Lung (tissue), 12 donors: Measurements from ENCODE around the gene C17orf50. TPM values are rescaled to one million over a fixed set of nuclear protein-coding genes. Genes with fewer than 3 reads are reported as not detected.

ENCODE experiments used
- ATAC-seq: fragments of 200-7000 bp; cut with Tn5 transposase; one replicate; pipeline ENCODE4 v1.9.1; 2020; ENCODE audit warnings: moderate number of reproducible peaks; ENCODE audit not compliant: insufficient read depth, low FRiP score
- DNase-seq, 3 donors: peaks; one replicate each; pipeline ENCODE4 v3.0.0-alpha.2; 2013 to 2017
- H3K27ac ChIP-seq, 2 donors: one replicate each; pipeline ENCODE4 v1.5.1; 2013; ENCODE audit warnings: mild to moderate bottlenecking in 2 of 2, moderate library complexity in 2 of 2, control low read depth in 1 of 2, inconsistent platforms in 1 of 2, low read depth in 1 of 2, low read length in 1 of 2
- H3K27me3 ChIP-seq, 3 donors: one replicate each; pipeline ENCODE4 v1.5.1; 2013; ENCODE audit warnings: low read length in 2 of 3; ENCODE audit not compliant: control insufficient read depth in 3 of 3, insufficient read depth in 3 of 3
- H3K36me3 ChIP-seq, 4 donors: one replicate each; pipeline ENCODE4 v1.5.1; 2013; ENCODE audit warnings: low read length in 4 of 4, mild to moderate bottlenecking in 1 of 4, moderate library complexity in 1 of 4; ENCODE audit not compliant: control insufficient read depth in 4 of 4, insufficient read depth in 4 of 4
- H3K4me1 ChIP-seq, 5 donors: one replicate each; pipeline ENCODE4 v1.5.1; 2013; ENCODE audit warnings: low read length in 5 of 5, mild to moderate bottlenecking in 2 of 5, moderate library complexity in 1 of 5; ENCODE audit not compliant: control insufficient read depth in 5 of 5, insufficient read depth in 5 of 5
- H3K4me3 ChIP-seq: one replicate; pipeline ENCODE4 v1.5.1; 2013; ENCODE audit warnings: mild to moderate bottlenecking, control low read depth, moderate library complexity
- H3K9ac ChIP-seq, 2 donors: one replicate each; pipeline ENCODE4 v1.5.1; 2013; ENCODE audit warnings: low read length in 2 of 2, control low read depth in 1 of 2; ENCODE audit not compliant: insufficient read depth in 1 of 2
- H3K9me3 ChIP-seq, 4 donors: one replicate each; pipeline ENCODE4 v1.5.1; 2013; ENCODE audit warnings: low read length in 3 of 4, mild to moderate bottlenecking in 1 of 4, moderate library complexity in 1 of 4; ENCODE audit not compliant: control insufficient read depth in 4 of 4, insufficient read depth in 3 of 4
- CTCF ChIP-seq: IDR thresholded peaks from 2 replicates; pipeline ENCODE4 v1.5.1; 2012; ENCODE audit warnings: mild to moderate bottlenecking; ENCODE audit errors: control extremely low read depth, extremely low read depth
- WGBS, 2 donors: extraction: QIAGEN DNeasy Blood & Tissue Kit; methylation state at CpG; one replicate each; pipeline ENCODE4 v1.1.7; 2013; 5-methylcytosine and 5-hydroxymethylcytosine counted together
- polyA plus RNA-seq, 2 donors: library from polyadenylated mRNA; stranded (reverse); fragments of 200-250 nt; gene quantifications; one replicate each; pipeline ENCODE4 v1.2.1, GENCODE V29; 2013
- total RNA-seq, 2 donors: library from RNA; depleted of rRNA in 1 of 2; stranded (reverse); fragments of >200 nt in 1 of 2; gene quantifications; one replicate each; pipeline ENCODE4 v1.2.1, GENCODE V29; 2014 to 2021
- donor health status: control.
- donor health status: control.
- donor health status: Bipolar disorder and iron deficiency.
- donor health status: healthy.
- donor health status: DM: yes; HTN: yes; CAD: no.

The C17orf50 gene
- total and polyA plus RNA-seq, 4 donors: 0.18 to 0.40 (median 0.26) TPM; not detected in 1

GRCh38 chr17:35774499-35774898 lies 13.8 kb downstream of the C17orf50 start:
- peaks cover 0 to 2% (median 0%) of the 10 kb centered on the region in 3 donors for H3K27me3 ChIP-seq
- H3K4me1 ChIP-seq: peaks cover 0 to 32% (median 20%) of the 10 kb centered on the region in 5 donors
- no peaks in the 10 kb centered on the region for H3K9me3 ChIP-seq
- peak overlapping the region in 1 of 2 donors; percentile 78 for H3K27ac ChIP-seq
- peak overlapping the region in 1 of 2 donors; percentile 16 for H3K9ac ChIP-seq
- TF ChIP-seq CTCF: no peak
- H3K36me3 ChIP-seq: peaks cover 0 to 2% (median 0%) of the 10 kb centered on the region in 4 donors
- DNase-seq (peak; percentile 79 to 86 (median 82)), ATAC-seq (no peak)
- no peak overlapping the region for H3K4me3 ChIP-seq
- WGBS, 2 donors: 53 to 71% methylated on average over 5 of the region's 5 CpGs

- Histone ChIP-seq H3K36me3 (peaks cover 0 to 2% (median 0%) of the 10 kb centered on the region in 4 donors), H3K4me1 (peaks cover 0 to 32% (median 20%) of the 10 kb centered on the region in 5 donors), H3K27ac (peak overlapping the region in 1 of 2 donors; percentile 78), H3K9me3 (no peaks in the 10 kb centered on the region), H3K9ac (peak overlapping the region in 1 of 2 donors; percentile 16), H3K27me3 (peaks cover 0 to 2% (median 0%) of the 10 kb centered on the region in 3 donors), H3K4me3 (no peak overlapping the region)
- no peak for ATAC-seq
- no peak for TF ChIP-seq CTCF
- DNase-seq: peak in 2 of 3 donors; percentile 34 to 35
- 59 to 77% methylated on average over 5 of the region's 5 CpGs for WGBS, 2 donors
These were observed 14.4 kb downstream of the C17orf50 start for GRCh38 chr17:35775039-35775438.

- no peaks in the 10 kb centered on the region for H3K9me3 ChIP-seq
- H3K27me3 ChIP-seq: peaks cover 0 to 2% (median 0%) of the 10 kb centered on the region in 3 donors
- H3K4me3 ChIP-seq: no peak overlapping the region
- ATAC-seq (no peak), DNase-seq (peak in 1 of 3 donors; percentile 32)
- TF ChIP-seq CTCF: no peak
- no peak overlapping the region for H3K9ac ChIP-seq
- WGBS, 2 donors: 21 to 43% methylated on average over 6 of the region's 6 CpGs
- peak overlapping the region in 1 of 2 donors; percentile 78 for H3K27ac ChIP-seq
- H3K36me3 ChIP-seq: peaks cover 0 to 2% (median 0%) of the 10 kb centered on the region in 4 donors
- H3K4me1 ChIP-seq: peaks cover 0 to 32% (median 20%) of the 10 kb centered on the region in 5 donors
These were observed 14.9 kb downstream of the C17orf50 start for GRCh38 chr17:35775583-35775982.
